RKO (cell line): ENCODE data around the gene PIEZO2.
"Not testable (repeated sequence)": the region's sequence is repeated elsewhere in the genome, so short reads cannot be mapped to it uniquely, and the experiment has no call there.

Experiments used
- DNase-seq: peaks from one replicate; pipeline ENCODE4 v3.0.0-alpha.2; 2016; ENCODE audit warnings: low spot score

Gene PIEZO2

DNA sequence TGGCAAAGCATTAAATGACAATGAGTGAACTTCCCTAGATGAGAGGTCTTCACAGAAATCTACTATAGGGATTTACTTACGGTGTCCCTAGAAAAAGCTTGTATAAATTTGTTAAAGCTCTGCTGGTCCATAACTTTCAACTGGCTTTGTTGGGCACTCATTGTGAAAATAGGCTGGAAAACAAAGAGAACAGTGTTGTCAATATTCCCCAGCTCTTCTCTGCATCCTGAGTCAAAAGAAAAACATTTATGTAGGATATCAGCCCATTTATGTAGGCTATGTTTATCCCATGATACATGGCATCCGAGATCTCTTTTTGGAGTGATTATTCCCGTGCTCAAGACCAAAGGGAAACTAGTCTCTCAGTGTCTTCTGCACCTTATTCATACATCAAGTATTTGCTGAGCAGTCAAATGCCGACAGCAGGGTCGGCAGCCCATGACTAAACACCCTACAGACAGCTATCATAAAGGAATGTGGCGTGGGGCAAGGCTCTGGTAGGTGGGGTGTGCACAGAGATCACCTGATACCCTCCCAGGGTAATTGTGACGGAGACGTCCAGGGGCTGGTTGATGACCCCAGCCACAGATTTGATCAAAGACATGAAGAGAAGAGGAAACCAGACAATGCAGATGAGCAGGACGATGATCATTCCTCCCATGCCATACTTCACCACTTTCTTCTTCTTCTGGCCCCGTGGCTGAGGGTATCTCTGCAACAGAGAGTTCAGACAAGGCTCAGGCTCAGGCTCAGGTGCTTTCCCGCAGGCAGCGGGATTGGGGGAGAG, 467.6 kb downstream of the PIEZO2 start:
- DNase-seq = no peak

- no peak for DNase-seq
Measured at GRCh38 chr18:10680271-10680596, 469.1 kb downstream of the PIEZO2 start.

DNA sequence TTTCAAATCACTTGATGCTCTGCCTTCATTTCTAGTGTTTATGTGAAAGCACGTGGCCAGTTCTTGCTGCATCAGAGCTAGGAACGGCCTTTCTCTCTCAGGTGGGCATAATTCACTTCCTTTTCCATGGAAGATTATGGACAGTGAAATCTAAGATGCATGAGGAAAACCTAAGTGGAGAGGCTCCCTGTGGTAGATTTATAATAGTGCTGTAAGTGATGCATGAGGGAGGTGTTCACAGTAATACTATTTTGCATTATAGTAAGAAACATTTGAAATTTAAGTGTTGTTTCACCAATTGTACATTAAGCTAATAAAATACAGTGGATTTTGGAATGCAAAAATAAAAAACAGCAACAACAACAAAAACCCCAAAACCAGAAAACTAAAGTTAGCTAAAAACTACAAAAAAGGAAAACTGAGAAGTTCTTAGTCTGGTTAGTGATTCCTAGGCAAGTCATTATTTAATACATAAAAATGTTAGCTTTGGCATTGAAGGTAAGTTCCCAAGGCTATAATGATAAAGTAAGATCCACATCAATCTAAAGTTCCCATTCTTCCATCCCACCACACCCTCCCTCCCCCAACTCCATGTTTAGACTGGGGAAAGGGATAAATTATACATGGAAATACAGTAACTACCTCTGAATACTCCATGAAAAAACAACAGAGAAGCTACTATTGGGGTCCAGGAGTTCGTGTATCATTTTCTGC, 469.7 kb downstream of the PIEZO2 start:
- DNase-seq = no peak

DNA sequence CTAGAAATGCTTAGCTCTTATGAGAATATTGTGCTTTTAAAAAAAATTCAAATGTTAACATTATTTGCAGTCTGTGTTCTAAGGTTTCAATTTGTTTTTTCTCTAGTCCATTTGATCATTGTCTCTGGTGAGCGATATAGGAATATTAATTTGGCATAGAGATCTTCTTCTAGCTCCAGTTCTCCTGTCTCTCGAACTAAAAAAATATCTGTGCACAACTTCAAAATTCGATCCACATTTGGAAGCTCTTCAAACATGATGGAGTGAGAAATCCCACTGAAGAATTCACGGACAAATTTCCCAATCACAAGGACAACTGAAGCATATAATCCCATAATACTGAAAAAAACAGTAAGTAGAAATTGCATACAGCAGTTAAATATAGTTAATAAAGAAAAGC, 477.9 kb downstream of the PIEZO2 start:
- DNase-seq = no peak

GRCh38 chr18:10670856-10671255, 478.5 kb downstream of the PIEZO2 start:
- DNase-seq = no peak

- no peak for DNase-seq
Measured at GRCh38 chr18:10669441-10670100, 479.8 kb downstream of the PIEZO2 start.

DNA sequence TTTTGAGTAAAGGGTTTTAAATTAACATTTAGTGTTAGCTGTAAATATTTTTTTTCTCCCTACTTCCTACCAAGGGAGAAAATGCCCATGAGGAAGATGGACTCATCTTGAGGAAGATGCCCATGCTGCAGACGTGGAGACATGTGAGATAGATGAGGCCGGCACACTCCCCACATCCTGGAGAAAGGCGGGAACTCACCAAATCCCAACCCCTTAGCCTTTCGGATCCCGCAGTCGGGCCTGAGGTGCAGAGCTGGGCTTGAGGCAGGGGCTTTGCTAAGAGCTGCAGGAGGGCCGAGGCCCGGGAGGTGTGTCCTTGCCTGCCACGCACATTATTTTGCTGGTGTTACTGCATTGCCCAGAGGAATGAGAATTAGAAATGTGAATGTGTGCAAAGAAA, 485.6 kb downstream of the PIEZO2 start:
- DNase-seq = no peak

- DNase-seq = peak; percentile 45
Measured at GRCh38 chr18:10661317-10661716, 488.1 kb downstream of the PIEZO2 start.

- no peak for DNase-seq
Measured at GRCh38 chr18:10660179-10660884, 489.0 kb downstream of the PIEZO2 start.

DNA sequence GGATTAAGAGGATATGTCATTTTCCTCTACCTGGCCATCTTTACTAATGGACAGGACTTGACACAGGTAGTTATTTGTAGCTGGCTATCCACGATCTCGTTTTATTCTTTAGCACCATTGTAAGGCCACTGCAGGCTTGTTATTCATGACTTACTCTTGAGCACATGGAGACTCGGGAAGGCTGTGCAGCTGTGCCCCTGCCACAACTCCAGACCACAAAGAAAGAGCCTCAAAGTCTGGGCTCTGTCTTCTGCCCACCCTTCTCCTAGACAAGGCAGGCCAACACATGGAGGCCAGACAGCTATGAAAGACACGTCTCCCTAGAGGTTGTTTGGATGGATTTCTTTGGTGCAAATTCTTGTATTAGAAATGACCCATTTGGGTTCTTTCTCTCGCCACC, 489.8 kb downstream of the PIEZO2 start:
- no peak for DNase-seq

DNA sequence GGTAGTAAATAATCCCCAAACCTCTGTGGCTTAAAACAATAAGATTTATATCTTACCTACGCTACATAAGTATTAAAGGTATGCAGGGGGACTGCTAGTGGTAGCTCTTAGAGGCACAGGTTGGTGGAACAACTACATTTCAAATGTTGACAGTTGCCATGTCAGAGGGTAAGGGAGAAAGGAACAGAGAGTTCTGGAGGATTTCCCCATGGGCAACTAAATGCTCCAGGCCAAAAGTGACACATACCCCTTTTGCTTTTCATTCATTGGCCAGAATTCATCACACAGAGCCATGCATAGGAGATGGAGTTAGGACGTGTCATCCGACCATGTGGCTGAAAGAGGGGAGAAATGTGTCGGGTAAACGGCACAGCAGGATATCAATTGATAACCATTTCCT, 490.4 kb downstream of the PIEZO2 start:
- no peak for DNase-seq

DNA sequence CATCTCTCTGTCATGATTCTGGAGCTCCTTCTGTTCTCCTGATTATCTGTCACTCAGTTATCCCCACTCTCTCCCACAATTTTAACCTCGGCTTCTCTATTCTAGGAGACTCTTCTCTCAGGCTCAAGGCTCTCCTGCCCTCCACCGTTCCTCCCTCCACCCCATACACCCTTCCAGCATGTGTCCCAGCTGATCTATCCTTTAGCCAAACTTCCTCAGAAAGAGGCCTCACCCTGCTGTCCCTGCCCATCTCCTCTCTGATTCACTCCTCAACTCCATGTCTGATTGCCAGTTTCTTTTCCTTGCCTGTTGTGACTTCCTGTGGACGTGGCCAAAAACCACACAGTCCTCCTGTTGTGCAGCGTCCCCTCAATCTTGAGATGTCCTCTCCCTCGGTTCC, 505.4 kb downstream of the PIEZO2 start:
- DNase-seq = not testable (repeated sequence)

DNA sequence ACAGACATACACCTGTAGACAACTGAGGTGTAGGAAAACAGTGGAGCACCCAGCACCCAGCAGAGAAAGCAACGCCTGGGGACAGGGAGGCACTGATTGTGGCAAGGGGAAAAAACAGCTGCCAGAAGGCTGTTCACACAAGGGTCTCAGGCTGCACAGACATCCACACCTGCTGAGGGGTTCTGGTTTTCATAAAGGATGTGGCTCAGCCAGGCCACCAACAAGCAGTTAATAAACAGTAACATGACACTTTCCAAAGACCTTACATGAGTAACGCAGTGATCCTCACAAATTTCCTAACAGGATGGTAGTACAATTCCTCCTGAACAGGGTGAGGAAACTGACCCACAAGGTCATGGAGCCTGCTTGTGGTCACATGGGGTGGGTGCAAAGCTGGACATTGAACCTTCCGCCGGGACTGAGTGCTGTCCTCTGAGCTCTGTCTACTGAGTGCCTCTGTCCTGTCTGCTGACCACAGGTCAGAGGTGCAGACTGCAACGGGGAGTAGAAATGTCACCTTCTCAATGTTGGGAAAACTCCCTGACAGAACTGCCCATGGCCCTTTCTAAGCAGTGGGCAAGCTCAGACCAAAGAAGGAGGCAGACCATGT, 506.3 kb downstream of the PIEZO2 start:
- not testable (repeated sequence) for DNase-seq

- not testable (repeated sequence) for DNase-seq
Measured at GRCh38 chr18:10638539-10638885, 510.9 kb downstream of the PIEZO2 start.

- not testable (repeated sequence) for DNase-seq
Measured at GRCh38 chr18:10637858-10638538, 511.4 kb downstream of the PIEZO2 start.

- not testable (repeated sequence) for DNase-seq
Measured at GRCh38 chr18:10629076-10629475, 520.3 kb downstream of the PIEZO2 start.

- not testable (repeated sequence) for DNase-seq
Measured at GRCh38 chr18:10626606-10627213, 522.7 kb downstream of the PIEZO2 start.

DNA sequence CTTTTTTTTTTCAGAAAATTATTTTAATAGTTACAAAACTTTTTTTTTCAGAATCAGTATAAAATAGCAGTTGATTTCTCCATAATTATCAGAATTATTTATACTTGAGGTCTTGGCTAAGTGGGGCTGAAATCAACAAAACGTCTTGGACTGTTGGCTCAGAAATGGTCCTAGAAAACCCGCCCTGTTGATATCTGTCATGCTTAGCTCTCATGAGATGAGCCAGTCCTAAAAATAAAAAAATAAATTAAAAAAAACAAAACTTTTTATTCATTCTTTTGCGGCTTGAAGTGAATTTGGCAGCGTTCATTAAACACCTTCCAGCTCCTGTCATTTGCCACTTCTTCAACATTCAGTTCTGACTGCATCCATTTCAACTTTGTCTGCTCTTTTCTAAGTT, 525.8 kb downstream of the PIEZO2 start:
- DNase-seq = not testable (repeated sequence)

- DNase-seq = not testable (repeated sequence)
Measured at GRCh38 chr18:10622982-10623381, 526.4 kb downstream of the PIEZO2 start.

DNA sequence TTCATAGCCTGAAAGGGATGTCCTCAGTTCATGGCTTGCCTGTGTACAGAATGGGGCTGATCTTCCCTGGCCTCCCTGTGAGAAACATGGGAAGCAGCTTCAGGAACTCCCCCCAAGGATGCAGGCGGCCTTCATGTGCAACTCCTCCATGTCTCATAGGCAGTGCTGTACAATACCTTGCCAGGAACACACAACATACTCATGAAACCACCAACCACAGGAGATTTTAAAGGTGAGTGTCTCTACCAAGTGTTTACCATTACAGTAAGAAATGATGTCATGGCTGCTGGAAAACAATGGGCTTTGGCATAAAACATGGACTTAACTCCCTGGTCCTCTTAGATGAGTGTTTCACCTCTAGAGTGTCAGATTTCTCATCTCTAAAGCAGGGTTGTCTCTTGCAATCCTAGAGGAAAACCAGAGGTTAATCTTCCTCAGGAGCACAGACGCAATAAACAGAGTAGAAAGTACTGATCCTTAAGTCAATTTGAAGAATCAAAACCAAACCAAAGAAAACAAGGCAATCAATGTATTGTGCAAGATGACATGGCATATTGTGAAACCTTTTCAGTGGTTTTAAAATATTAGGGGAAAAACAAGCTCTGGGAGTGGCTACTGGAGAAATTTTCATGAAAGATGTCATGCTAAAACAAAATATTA, 528.6 kb downstream of the PIEZO2 start:
- not testable (repeated sequence) for DNase-seq
